Activated CD4-positive, alpha-beta T cell treated with anti-CD3 and anti-CD28 coated beads for 36 hours (primary cell): ENCODE results near the gene ZNRF2. TPM values are rescaled to one million over a fixed set of nuclear protein-coding genes. Genes with fewer than 3 reads are reported as not detected.
A peak's percentile ranks its signal among the peaks of the same experiment; 100 is the strongest.

Experiments
- ATAC-seq: fragments of 200-7000 bp; cut with Tn5 transposase; one replicate; pipeline ENCODE4 v1.10.0; 2021; ENCODE audit warnings: mild to moderate bottlenecking, moderate library complexity
- CTCF ChIA-PET: fragments of 350-600 bp; sonication (Branson Sonifier 250); formaldehyde crosslinking; loops from one replicate; lab custom pipeline; 2021; ENCODE audit warnings: antibody characterized with exemption; lab: Charles Lee
- POLR2A ChIA-PET: fragments of 350-600 bp; sonication (Branson Sonifier 250); formaldehyde crosslinking; loops from one replicate; lab custom pipeline; 2021; ENCODE audit warnings: antibody characterized with exemption, inconsistent platforms; lab: Charles Lee
- DNase-seq: peaks from one replicate; pipeline ENCODE4 v3.0.0-alpha.2; 2020
- H3K27ac Mint-ChIP-seq: one replicate; pipeline ENCODE4 v1.8.0; 2021; ENCODE audit warnings: mixed read lengths
- H3K27me3 Mint-ChIP-seq: one replicate; pipeline ENCODE4 v1.8.0; 2021; ENCODE audit warnings: mixed read lengths
- H3K36me3 Mint-ChIP-seq: one replicate; pipeline ENCODE4 v1.8.0; 2021; ENCODE audit warnings: low read depth, mixed read lengths
- H3K4me1 Mint-ChIP-seq: one replicate; pipeline ENCODE4 v1.8.0; 2021; ENCODE audit warnings: mixed read lengths
- H3K4me3 Mint-ChIP-seq: one replicate; pipeline ENCODE4 v1.8.0; 2021; ENCODE audit warnings: mild to moderate bottlenecking, moderate library complexity, mixed read lengths
- H3K9me3 Mint-ChIP-seq: one replicate; pipeline ENCODE4 v1.8.0; 2021; ENCODE audit warnings: low read depth, mixed read lengths
- intact Hi-C, 2 experiments: fragments of 100-400 bp; cut with DNase I in 1 of 2; cut with micrococcal nuclease in 1 of 2; formaldehyde crosslinking; loops; one replicate each; pipeline versions ENCODE4 v1.14.2 to v1.15.1; 2022 to 2024; cut with DNase I, micrococcal nuclease
- total RNA-seq, 2 experiments: library from RNA; stranded (reverse); gene quantifications; one replicate each; pipeline ENCODE4 v1.2.3, GENCODE V29; 2021

The ZNRF2 gene
- total RNA-seq, 2 experiments from 2014 or later: 8.1 to 8.8 TPM

- Mint-ChIP-seq H3K4me3 (peak overlapping the region; percentile 69), H3K27ac (peak overlapping the region; percentile 88), H3K27me3 (no peaks in the 10 kb centered on the region), H3K9me3 (no peaks in the 10 kb centered on the region), H3K4me1 (peaks cover 49% of the 10 kb centered on the region), H3K36me3 (no peaks in the 10 kb centered on the region)
- POLR2A ChIA-PET: interaction anchor here (1.2 kb wide), 1 partner anchor 17 kb away, joined by 3 read pairs; no protein-coding TSS in a partner anchor
- CTCF ChIA-PET: interaction anchor here (1.1 kb wide), 1 partner anchor 25 kb away, joined by 4 read pairs; no protein-coding TSS in a partner anchor
- intact Hi-C loops: loop anchor here (1.0 to 5.0 kb wide), 5 partner anchors 16 to 320 kb away; partner anchors contain the start of genes ZNRF2 (in 2 of the 2), FKBP14 (in 1 of the 2) and PLEKHA8 (in 1 of the 2)
- DNase-seq (no peak), ATAC-seq (peak; percentile 22)
Observed at GRCh38 chr7:30347226-30348082, 63.1 kb downstream of the ZNRF2 start.

GRCh38 chr7:30348083-30348560 lies 63.7 kb downstream of the ZNRF2 start:
- no peaks in the 10 kb centered on the region for H3K27me3 Mint-ChIP-seq
- no peaks in the 10 kb centered on the region for H3K9me3 Mint-ChIP-seq
- H3K36me3 Mint-ChIP-seq: no peaks in the 10 kb centered on the region

GRCh38 chr7:30349170-30349569 lies 64.8 kb downstream of the ZNRF2 start:
- intact Hi-C loops: loop anchor here (2.0 to 5.0 kb wide), 2 partner anchors 18 to 322 kb away; partner anchors contain the start of genes FKBP14 (in 1 of the 2) and PLEKHA8 (in 1 of the 2)
- ChIA-PET POLR2A (no interaction called here), CTCF (interaction anchor here (1.0 to 1.6 kb wide), 7 partner anchors 21 to 236 kb away, joined by 3 to 5 read pairs (median 4); no protein-coding TSS in a partner anchor)
- Mint-ChIP-seq H3K9me3 (no peaks in the 10 kb centered on the region), H3K4me1 (peaks cover 54% of the 10 kb centered on the region), H3K4me3 (no peak overlapping the region), H3K36me3 (no peaks in the 10 kb centered on the region), H3K27me3 (no peaks in the 10 kb centered on the region), H3K27ac (no peak overlapping the region)
- no peak for ATAC-seq
- DNase-seq: no peak

More at GRCh38 chr7:30348083-30348560, 63.7 kb downstream of the ZNRF2 start:
- ChIA-PET POLR2A (interaction anchor here (1.2 kb wide), 1 partner anchor 18 kb away, joined by 3 read pairs; no protein-coding TSS in a partner anchor), CTCF (interaction anchor here (1.1 to 1.6 kb wide), 3 partner anchors 25 to 184 kb away, joined by 3 to 4 read pairs (median 4); no protein-coding TSS in a partner anchor)
- peaks cover 54% of the 10 kb centered on the region for H3K4me1 Mint-ChIP-seq
- peak; percentile 59 for DNase-seq
- peak overlapping the region; percentile 88 for H3K27ac Mint-ChIP-seq
- intact Hi-C loops: loop anchor here (1.0 to 5.0 kb wide), 5 partner anchors 17 to 321 kb away; partner anchors contain the start of genes ZNRF2 (in 2 of the 2), FKBP14 (in 1 of the 2) and PLEKHA8 (in 1 of the 2)
- H3K4me3 Mint-ChIP-seq: peak overlapping the region; percentile 69
- ATAC-seq: peak; percentile 91

- Mint-ChIP-seq H3K9me3 (no peaks in the 10 kb centered on the region), H3K27ac (no peak overlapping the region), H3K4me3 (no peak overlapping the region), H3K27me3 (no peaks in the 10 kb centered on the region), H3K36me3 (no peaks in the 10 kb centered on the region), H3K4me1 (peaks cover 48% of the 10 kb centered on the region)
- CTCF ChIA-PET: interaction anchor here (0.6 to 1.6 kb wide), 9 partner anchors 13 to 256 kb away, joined by 3 to 5 read pairs (median 4); no protein-coding TSS in a partner anchor
- POLR2A ChIA-PET: interaction anchor here (1.0 kb wide), 1 partner anchor 72 kb away, joined by 3 read pairs; no protein-coding TSS in a partner anchor
- intact Hi-C loops: loop anchor here (2.0 to 5.0 kb wide), 4 partner anchors 19 to 323 kb away; partner anchors contain the start of genes FKBP14 (in 1 of the 2) and PLEKHA8 (in 1 of the 2)
- ATAC-seq: no peak
- no peak for DNase-seq
Observed at GRCh38 chr7:30349816-30350215, 65.4 kb downstream of the ZNRF2 start.

GRCh38 chr7:30351286-30351685 lies 66.9 kb downstream of the ZNRF2 start:
- intact Hi-C loops: loop anchor here in 1 of 2 experiments (5.0 kb wide), 2 partner anchors 189 to 211 kb away; no protein-coding TSS in a partner anchor
- H3K9me3 Mint-ChIP-seq: no peaks in the 10 kb centered on the region

GRCh38 chr7:30351724-30352123 lies 67.3 kb downstream of the ZNRF2 start:
- no peaks in the 10 kb centered on the region for H3K27me3 Mint-ChIP-seq
- H3K4me1 Mint-ChIP-seq: peaks cover 35% of the 10 kb centered on the region
- ATAC-seq (no peak), DNase-seq (no peak)
- H3K27ac Mint-ChIP-seq: no peak overlapping the region
- ChIA-PET CTCF (interaction anchor here (0.7 to 3.3 kb wide), 5 partner anchors 10 to 431 kb away, joined by 3 to 16 read pairs (median 4); no protein-coding TSS in a partner anchor), POLR2A (no interaction called here)
- no peaks in the 10 kb centered on the region for H3K9me3 Mint-ChIP-seq
- H3K36me3 Mint-ChIP-seq: no peaks in the 10 kb centered on the region
- intact Hi-C loops: loop anchor here (1.0 to 5.0 kb wide), 4 partner anchors 67 to 211 kb away; partner anchors contain the start of gene ZNRF2 (in 1 of the 2)
- no peak overlapping the region for H3K4me3 Mint-ChIP-seq

More at GRCh38 chr7:30351286-30351685, 66.9 kb downstream of the ZNRF2 start:
- Mint-ChIP-seq H3K36me3 (no peaks in the 10 kb centered on the region), H3K4me1 (peaks cover 38% of the 10 kb centered on the region), H3K27me3 (no peaks in the 10 kb centered on the region), H3K27ac (no peak overlapping the region), H3K4me3 (no peak overlapping the region)
- no peak for DNase-seq
- ChIA-PET POLR2A (no interaction called here), CTCF (interaction anchor here (1.3 to 3.3 kb wide), 3 partner anchors 20 to 75 kb away, joined by 3 to 16 read pairs (median 5); no protein-coding TSS in a partner anchor)
- no peak for ATAC-seq

- Mint-ChIP-seq H3K9me3 (no peaks in the 10 kb centered on the region), H3K27ac (peak overlapping the region; percentile 65), H3K4me1 (peaks cover 30% of the 10 kb centered on the region), H3K27me3 (no peaks in the 10 kb centered on the region), H3K36me3 (peaks cover 4% of the 10 kb centered on the region), H3K4me3 (no peak overlapping the region)
- intact Hi-C loops: loop anchor here (1.0 to 5.0 kb wide), 4 partner anchors 68 to 210 kb away; partner anchors contain the start of gene ZNRF2 (in 1 of the 2)
- ChIA-PET POLR2A (no interaction called here), CTCF (interaction anchor here (0.7 to 3.3 kb wide), 8 partner anchors 9 to 431 kb away, joined by 3 to 16 read pairs (median 6); no protein-coding TSS in a partner anchor)
- ATAC-seq (no peak), DNase-seq (no peak)
Observed at GRCh38 chr7:30352169-30352568, 67.8 kb downstream of the ZNRF2 start.

GRCh38 chr7:30353532-30353931 lies 69.1 kb downstream of the ZNRF2 start:
- ChIA-PET CTCF (interaction anchor here (0.6 to 3.3 kb wide), 9 partner anchors 8 to 148 kb away, joined by 3 to 16 read pairs (median 5); no protein-coding TSS in a partner anchor), POLR2A (no interaction called here)
- DNase-seq (no peak), ATAC-seq (no peak)
- no peak overlapping the region for H3K27ac Mint-ChIP-seq
- no peaks in the 10 kb centered on the region for H3K27me3 Mint-ChIP-seq
- intact Hi-C loops: loop anchor here (2.0 to 5.0 kb wide), 3 partner anchors 189 to 209 kb away; no protein-coding TSS in a partner anchor
- no peak overlapping the region for H3K4me3 Mint-ChIP-seq
- H3K9me3 Mint-ChIP-seq: no peaks in the 10 kb centered on the region
- H3K36me3 Mint-ChIP-seq: peaks cover 6% of the 10 kb centered on the region
- H3K4me1 Mint-ChIP-seq: peaks cover 17% of the 10 kb centered on the region

GRCh38 chr7:30353932-30354607 lies 69.7 kb downstream of the ZNRF2 start:
- Mint-ChIP-seq H3K9me3 (no peaks in the 10 kb centered on the region), H3K27ac (no peak overlapping the region), H3K36me3 (peaks cover 6% of the 10 kb centered on the region), H3K4me3 (no peak overlapping the region), H3K4me1 (peaks cover 14% of the 10 kb centered on the region), H3K27me3 (no peaks in the 10 kb centered on the region)
- CTCF ChIA-PET: interaction anchor here (0.7 to 3.3 kb wide), 7 partner anchors 7 to 80 kb away, joined by 3 to 16 read pairs (median 5); no protein-coding TSS in a partner anchor
- intact Hi-C loops: loop anchor here (2.0 to 5.0 kb wide), 3 partner anchors 189 to 208 kb away; no protein-coding TSS in a partner anchor
- POLR2A ChIA-PET: no interaction called here
- ATAC-seq (no peak), DNase-seq (no peak)

- ChIA-PET CTCF (interaction anchor here (1.9 to 3.3 kb wide), 2 partner anchors 76 to 79 kb away, joined by 5 to 16 read pairs; no protein-coding TSS in a partner anchor), POLR2A (no interaction called here)
- Mint-ChIP-seq H3K27ac (no peak overlapping the region), H3K27me3 (no peaks in the 10 kb centered on the region), H3K36me3 (peaks cover 6% of the 10 kb centered on the region), H3K9me3 (no peaks in the 10 kb centered on the region), H3K4me1 (peaks cover 12% of the 10 kb centered on the region), H3K4me3 (no peak overlapping the region)
- no peak for DNase-seq
- intact Hi-C loops: loop anchor here in 1 of 2 experiments (5.0 kb wide), 2 partner anchors 192 to 208 kb away; no protein-coding TSS in a partner anchor
- no peak for ATAC-seq
Observed at GRCh38 chr7:30354791-30355190, 70.4 kb downstream of the ZNRF2 start.
